H1 (cell line): ENCODE data around the gene VSNL1.

Source experiments
- ATF3 ChIP-seq: IDR thresholded peaks from 2 replicates; pipeline ENCODE4 v1.6.1; 2011; ENCODE audit warnings: low read depth, mild to moderate bottlenecking, low read length; ENCODE audit not compliant: insufficient read depth
- BCL11A ChIP-seq, 2 experiments: IDR thresholded peaks; one replicate each; pipeline ENCODE4 v1.6.1; 2011; ENCODE audit warnings: low read depth in 2 of 2, low read length in 2 of 2, mild to moderate bottlenecking in 2 of 2
- EZH2 ChIP-seq: fragments of 200-600 bp; sonication (generic); IDR thresholded peaks from 2 replicates; pipeline ENCODE4 v1.7.1; 2012; ENCODE audit warnings: low read depth, mild to moderate bottlenecking, moderate library complexity, low read length, inconsistent platforms; ENCODE audit not compliant: severe bottlenecking
- SIX5 ChIP-seq: IDR thresholded peaks from 2 replicates; pipeline ENCODE4 v1.6.1; 2011; ENCODE audit warnings: mild to moderate bottlenecking, low read depth, low read length
- TBP ChIP-seq: IDR thresholded peaks from 2 replicates; pipeline ENCODE4 v1.6.1; 2011; ENCODE audit warnings: low read depth, low read length, improper control_type of control experiment

DNA sequence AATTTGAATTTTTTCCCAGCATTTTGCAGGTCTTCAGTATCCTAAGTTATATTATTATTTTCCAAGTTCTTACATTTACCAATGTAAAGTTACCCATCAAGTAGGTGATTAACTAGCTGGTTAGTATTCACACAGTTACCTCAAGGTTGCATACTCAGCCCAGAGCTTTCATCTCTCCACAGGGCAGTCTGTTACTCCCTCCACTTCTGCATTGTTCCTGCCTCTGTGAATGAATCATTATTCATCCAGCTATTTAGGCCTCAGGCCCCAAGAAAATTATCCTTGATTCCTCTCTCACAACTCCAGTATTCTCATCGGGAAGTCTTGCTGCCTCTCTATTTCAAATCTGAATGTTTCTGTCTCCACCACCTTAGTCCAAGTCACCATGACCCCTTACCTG is 121.0 kb downstream of the VSNL1 start:
- TF ChIP-seq TBP (no peak), BCL11A (IDR thresholded peaks at IDR 0.05; ENCODE audit: low read depth in 2 of 2, low read length in 2 of 2) (no peak), SIX5 (no peak), EZH2 (no peak), ATF3 (no peak)
